ENCODE results near the gene AGFG2.

GRCh38 chr7:100575746-100576383, 36.9 kb downstream of the AGFG2 start:
- TF ChIP-seq POLR2A (IDR thresholded peaks at IDR 0.05; ENCODE audit: low read depth, low read length) (no peak; the same call in 1 of the 2 replicates), NR2F1 (conservative IDR thresholded peaks at IDR 0.05) (no peak), POLR2AphosphoS2 (IDR thresholded peaks at IDR 0.05; ENCODE audit: low read depth, low read length) (no peak), CTCF (IDR thresholded peaks at IDR 0.05 in 2 of 3, conservative IDR thresholded peaks at IDR 0.05 in 1 of 3; ENCODE audit: control insufficient read depth in 2 of 3, extremely low read depth in 1 of 3, insufficient read depth in 1 of 3, low read depth in 3 of 3, low read length in 3 of 3) (no peak), TARDBP (IDR thresholded peaks at IDR 0.05; ENCODE audit: borderline replicate concordance) (no peak), E2F4 (IDR thresholded peaks at IDR 0.05; ENCODE audit: low read depth, low read length) (no peak)

All from GM12878 (cell line).